GM19023 (cell line): ENCODE results near the gene HEG1.

Source experiments
- ATAC-seq: cut with Tn5 transposase; IDR thresholded peaks from one replicate; pipeline ENCODE4 v1.9.1; 2021; ENCODE audit warnings: mild to moderate bottlenecking, moderate library complexity; ENCODE audit not compliant: unreplicated experiment

Gene HEG1

GRCh38 chr3:125017406-125017805, 38.4 kb downstream of the HEG1 start:
- no peak for ATAC-seq

- no peak for ATAC-seq
Measured at GRCh38 chr3:125014570-125015179, 41.1 kb downstream of the HEG1 start.

- no peak for ATAC-seq
Measured at GRCh38 chr3:125013095-125013494, 42.7 kb downstream of the HEG1 start.

GRCh38 chr3:125011941-125012340, 43.9 kb downstream of the HEG1 start:
- no peak for ATAC-seq

GRCh38 chr3:125010393-125010792, 45.4 kb downstream of the HEG1 start:
- ATAC-seq = no peak

GRCh38 chr3:125008766-125009165, 47.0 kb downstream of the HEG1 start:
- ATAC-seq = no peak

GRCh38 chr3:125006291-125006731, 49.5 kb downstream of the HEG1 start:
- no peak for ATAC-seq

GRCh38 chr3:125005676-125006075, 50.1 kb downstream of the HEG1 start:
- no peak for ATAC-seq

GRCh38 chr3:125005222-125005621, 50.6 kb downstream of the HEG1 start:
- no peak for ATAC-seq

GRCh38 chr3:125003859-125004595, 51.8 kb downstream of the HEG1 start:
- no peak for ATAC-seq

- no peak for ATAC-seq
Measured at GRCh38 chr3:125003369-125003853, 52.4 kb downstream of the HEG1 start.

GRCh38 chr3:125002414-125003368, 53.1 kb downstream of the HEG1 start:
- no peak for ATAC-seq

- no peak for ATAC-seq
Measured at GRCh38 chr3:125001557-125002413, 54.0 kb downstream of the HEG1 start.

- no peak for ATAC-seq
Measured at GRCh38 chr3:125000661-125001060, 55.1 kb downstream of the HEG1 start.

GRCh38 chr3:124999897-125000435, 55.8 kb downstream of the HEG1 start:
- no peak for ATAC-seq

- no peak for ATAC-seq
Measured at GRCh38 chr3:124999317-124999716, 56.5 kb downstream of the HEG1 start.

- no peak for ATAC-seq
Measured at GRCh38 chr3:124998247-124998630, 57.6 kb downstream of the HEG1 start.

GRCh38 chr3:124997303-124998246, 58.2 kb downstream of the HEG1 start:
- ATAC-seq = no peak

GRCh38 chr3:124995460-124995994, 60.3 kb downstream of the HEG1 start:
- no peak for ATAC-seq
